HG02798 (cell line): Measurements from ENCODE around the gene PELI3.
"Not testable (repeated sequence)": the region's sequence is repeated elsewhere in the genome, so short reads cannot be mapped to it uniquely, and the experiment has no call there.

ENCODE experiments used
- ATAC-seq: cut with Tn5 transposase; IDR thresholded peaks from one replicate; pipeline ENCODE4 v1.9.1; 2021; ENCODE audit warnings: mild to moderate bottlenecking; ENCODE audit not compliant: unreplicated experiment, poor library complexity

PELI3 gene, protein sequence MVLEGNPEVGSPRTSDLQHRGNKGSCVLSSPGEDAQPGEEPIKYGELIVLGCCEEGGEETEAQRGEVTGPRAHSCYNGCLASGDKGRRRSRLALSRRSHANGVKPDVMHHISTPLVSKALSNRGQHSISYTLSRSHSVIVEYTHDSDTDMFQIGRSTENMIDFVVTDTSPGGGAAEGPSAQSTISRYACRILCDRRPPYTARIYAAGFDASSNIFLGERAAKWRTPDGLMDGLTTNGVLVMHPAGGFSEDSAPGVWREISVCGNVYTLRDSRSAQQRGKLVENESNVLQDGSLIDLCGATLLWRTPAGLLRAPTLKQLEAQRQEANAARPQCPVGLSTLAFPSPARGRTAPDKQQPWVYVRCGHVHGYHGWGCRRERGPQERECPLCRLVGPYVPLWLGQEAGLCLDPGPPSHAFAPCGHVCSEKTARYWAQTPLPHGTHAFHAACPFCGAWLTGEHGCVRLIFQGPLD

DNA sequence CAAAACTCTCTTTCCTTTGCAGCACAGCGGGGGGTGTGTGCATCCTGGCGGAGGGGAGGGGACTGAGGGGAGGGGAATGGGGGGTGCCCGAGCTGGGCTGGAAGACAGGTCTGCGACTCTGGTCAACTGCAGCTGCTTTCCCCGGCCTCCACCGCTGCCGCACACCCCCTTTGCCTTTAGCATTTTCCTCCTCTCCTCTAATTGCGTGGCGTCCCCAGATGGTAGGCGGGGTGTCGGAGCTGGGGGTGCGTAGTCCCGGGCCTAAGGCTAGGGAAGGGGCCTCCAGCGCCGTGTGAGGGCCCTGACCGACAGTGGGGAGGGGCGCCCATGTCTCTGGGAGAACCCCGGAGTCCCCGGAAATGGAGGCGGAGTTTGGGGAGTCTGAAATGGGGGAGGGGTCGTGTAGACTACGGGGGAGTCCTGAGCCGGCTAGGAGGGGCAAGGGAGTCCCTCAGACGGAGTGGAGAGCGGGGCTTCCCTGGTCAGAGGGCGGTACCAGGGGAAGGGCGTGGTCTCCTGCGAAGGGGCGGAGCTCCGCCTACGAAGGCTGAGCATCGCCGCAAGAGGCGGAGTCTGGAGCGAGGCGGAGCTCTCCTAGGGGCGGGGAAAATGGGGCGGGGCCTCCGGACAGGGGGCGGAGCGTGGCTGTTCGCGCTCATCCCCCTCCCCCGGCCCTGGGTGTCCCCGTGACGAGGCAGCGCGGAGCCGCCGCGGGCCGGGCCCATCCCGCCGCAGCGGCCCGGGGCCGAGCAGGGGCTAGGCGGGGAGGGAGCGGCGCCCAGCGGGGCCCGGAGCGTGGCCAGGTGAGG, at the start of gene PELI3:
PELI3 (plus strand) TSS at position 681 of the 809 bp plus-strand sequence. CDS start 1,224 bp downstream, outside the sequence.
- ATAC-seq = peak; percentile 92

DNA sequence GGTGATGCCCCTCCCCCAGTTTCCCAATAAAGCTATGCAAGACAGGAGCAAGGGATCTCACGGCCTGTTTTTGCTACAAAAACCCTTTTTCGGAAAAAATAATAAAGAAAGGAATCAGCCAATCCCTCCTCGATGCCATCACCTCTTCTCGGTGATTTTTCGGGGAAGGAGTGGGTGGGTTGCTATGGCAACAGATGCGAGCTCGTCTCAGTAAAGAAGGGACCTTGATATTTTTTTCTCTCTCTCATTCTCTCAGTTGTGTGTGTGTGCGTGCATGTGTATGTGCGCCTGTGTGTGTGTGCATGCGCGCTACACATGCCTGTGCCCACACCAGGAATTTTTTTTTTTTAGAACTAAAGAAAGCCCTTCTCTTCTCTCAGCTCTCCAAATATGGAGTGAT, 49.7 kb upstream of the PELI3 start:
- ATAC-seq = no peak

- no peak for ATAC-seq
Measured at GRCh38 chr11:66418168-66418985, 48.3 kb upstream of the PELI3 start.

DNA sequence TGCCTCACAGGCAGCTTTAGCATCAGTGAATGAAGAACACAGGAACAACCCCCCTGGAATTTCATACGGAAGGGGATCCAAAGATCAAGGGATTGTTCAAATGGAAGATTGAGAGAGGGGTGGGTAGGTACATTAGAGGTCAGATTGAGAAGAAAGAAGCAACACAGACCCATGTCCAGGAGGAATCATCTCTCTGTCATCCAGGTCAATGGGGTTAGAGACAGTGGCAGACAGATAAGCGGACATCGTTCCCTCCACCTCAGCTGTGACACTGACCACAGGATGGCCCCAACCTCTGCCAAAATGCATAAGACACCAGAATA, 47.8 kb upstream of the PELI3 start:
- ATAC-seq = no peak

- ATAC-seq = no peak
Measured at GRCh38 chr11:66419825-66420224, 46.9 kb upstream of the PELI3 start.

- ATAC-seq = no peak
Measured at GRCh38 chr11:66420671-66421476, 45.8 kb upstream of the PELI3 start, which contains the start of gene NPAS4. NPAS4 (plus strand) TSS chr11:66421035; CDS start chr11:66421180, 145 bp downstream.

DNA sequence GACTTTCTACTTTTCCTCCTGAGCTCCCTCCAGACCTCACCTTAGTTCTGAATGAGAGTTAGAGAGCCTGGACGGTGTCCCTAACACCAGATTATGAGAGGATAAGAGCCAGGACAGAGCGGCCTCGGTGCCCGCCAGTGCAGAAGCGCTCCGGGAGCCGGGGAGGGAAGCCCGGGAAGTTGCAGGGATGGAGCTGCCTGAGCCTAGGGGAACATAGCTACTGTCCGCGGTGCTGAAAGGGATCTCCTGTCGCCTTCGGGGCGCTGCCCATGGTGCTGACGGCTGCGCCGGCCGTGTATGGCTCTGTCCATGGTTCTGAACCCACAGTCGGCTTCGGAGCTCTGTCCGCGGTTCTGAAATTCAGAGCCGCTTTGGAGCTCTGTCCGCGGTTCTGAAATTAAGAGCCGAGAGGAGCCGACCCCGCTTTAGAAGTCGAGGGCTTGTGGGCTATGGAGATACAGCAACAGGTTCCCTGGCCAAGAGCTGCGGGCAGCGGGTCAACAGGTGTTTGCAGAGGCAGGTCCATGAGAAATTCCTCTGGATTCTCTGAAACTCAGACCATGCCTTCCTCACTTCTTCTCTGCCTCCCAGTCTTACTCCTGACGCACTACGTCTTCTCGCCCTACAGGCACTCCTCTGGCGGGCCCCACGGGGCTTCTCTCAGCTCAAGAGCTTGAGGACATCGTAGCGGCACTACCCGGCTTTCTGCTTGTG, 45.1 kb upstream of the PELI3 start:
- ATAC-seq = peak; percentile 57

DNA sequence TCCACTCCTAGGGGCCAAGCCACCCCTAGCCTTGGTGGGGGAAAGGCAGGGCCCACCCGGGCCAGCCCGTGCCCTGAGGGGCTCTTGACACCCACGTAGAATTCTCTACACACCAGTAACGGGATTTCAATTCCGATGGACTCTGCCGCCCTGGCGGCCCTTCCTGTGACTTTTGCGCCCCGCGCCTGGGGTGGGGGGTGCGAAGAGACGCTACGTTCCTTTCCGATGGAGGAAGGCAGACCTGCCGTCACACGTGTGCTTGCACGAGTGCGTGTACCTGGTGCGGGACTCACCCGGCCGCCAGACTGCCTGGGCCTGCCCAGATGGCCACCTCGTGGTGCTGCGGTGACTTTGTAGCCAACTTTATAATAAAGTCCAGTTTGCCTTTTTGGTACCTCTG, 40.4 kb upstream of the PELI3 start:
- no peak for ATAC-seq

DNA sequence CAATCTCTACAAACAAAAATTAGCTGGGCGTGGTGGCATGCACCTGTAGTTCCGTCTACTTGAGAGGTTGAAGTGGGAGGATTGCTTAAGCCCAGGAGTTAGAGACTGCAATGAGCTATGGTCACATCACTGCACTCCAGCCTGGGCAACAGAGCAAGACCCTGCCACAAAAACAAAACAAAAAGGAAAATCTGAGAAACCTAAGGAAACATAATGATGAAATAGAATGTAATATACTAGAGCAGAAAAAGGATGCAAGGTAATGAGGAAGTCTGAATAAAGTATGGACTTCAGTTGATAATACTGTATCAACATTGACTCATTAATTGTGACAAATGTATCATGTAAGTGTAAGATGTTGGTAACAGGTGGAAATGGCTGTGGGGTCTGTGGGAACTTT, 37.8 kb upstream of the PELI3 start:
- ATAC-seq = no peak

- no peak for ATAC-seq
Measured at GRCh38 chr11:66429983-66430602, 36.6 kb upstream of the PELI3 start.

- not testable (repeated sequence) for ATAC-seq
Measured at GRCh38 chr11:66431287-66431686, 35.4 kb upstream of the PELI3 start.

GRCh38 chr11:66431871-66432329, 34.8 kb upstream of the PELI3 start:
- not testable (repeated sequence) for ATAC-seq

- no peak for ATAC-seq
Measured at GRCh38 chr11:66432597-66432996, 34.1 kb upstream of the PELI3 start.

DNA sequence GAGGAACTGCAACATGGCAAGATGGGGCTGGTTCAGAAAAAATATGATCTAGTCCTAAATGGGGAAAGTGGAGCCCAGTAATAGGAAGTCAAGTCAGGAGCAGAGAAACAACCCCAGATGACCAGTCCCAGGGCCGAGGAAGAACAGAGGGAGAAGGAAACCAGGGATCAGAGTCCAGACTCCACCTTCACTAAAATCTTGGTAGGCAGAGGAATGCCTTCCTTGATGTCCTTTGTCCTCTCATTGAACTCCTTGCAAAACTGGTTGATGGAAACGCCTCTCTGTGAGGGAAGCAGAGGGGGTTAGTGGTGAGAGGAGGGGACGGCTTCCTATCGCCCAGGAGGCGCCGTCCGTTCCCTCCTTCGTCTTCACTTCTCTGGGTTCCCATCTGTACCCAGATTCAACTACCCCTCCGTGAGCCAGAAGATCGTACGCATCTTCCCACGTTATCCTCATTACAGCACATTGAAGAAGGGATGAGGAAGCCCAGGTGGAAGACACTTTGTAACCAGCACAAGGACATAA, 28.7 kb upstream of the PELI3 start:
- ATAC-seq = no peak

DNA sequence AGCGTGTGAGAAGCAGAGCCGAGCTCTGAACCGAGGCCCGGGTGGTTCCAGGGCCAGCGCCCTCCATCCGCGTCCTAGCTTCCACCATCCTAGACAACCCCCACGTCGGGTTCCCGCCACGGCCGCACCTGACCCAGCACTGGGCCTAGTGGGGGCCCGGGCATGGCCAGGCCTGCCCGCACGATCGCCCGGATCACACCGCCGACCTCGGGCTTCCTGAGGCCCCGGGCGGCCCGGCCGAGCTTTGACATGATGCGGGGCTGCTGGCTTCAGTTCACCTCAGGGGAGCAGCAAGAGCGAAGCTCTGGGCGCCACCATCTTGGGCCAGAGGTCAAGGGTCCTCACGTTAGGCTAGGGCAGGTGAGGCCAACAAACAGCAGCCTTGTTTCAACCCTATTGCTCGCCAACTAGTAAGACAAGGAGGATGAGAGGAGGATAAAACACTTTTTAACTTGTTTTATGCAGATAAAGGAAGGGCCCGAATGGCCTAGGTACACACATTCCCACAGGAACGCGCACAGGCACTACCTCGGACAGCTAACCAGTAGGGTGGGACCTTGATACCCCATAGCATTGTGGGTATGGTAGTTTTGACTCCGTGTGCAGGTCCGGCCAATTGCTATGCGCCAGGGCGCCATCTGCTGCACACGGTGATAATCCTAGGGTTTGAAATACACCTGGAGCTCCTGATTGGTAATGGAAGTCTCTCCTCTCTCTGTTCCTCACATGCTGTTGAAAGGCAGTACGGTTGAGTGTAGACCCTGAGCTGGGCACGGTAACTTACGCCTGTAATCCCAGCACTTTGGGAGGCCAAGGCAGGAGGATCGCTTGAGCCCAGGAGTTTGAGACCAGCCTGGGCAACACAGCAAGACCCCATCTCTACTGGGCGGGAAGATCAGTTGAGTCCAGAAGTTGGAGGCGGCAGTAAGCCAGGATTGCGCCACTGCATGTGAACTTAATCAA, 27.9 kb upstream of the PELI3 start, which contains the start of gene MRPL11:
MRPL11 (minus strand) TSS at position 345 of the 963 bp plus-strand sequence; CDS start at position 251, 94 bp downstream.
- peak; percentile 96 for ATAC-seq

DNA sequence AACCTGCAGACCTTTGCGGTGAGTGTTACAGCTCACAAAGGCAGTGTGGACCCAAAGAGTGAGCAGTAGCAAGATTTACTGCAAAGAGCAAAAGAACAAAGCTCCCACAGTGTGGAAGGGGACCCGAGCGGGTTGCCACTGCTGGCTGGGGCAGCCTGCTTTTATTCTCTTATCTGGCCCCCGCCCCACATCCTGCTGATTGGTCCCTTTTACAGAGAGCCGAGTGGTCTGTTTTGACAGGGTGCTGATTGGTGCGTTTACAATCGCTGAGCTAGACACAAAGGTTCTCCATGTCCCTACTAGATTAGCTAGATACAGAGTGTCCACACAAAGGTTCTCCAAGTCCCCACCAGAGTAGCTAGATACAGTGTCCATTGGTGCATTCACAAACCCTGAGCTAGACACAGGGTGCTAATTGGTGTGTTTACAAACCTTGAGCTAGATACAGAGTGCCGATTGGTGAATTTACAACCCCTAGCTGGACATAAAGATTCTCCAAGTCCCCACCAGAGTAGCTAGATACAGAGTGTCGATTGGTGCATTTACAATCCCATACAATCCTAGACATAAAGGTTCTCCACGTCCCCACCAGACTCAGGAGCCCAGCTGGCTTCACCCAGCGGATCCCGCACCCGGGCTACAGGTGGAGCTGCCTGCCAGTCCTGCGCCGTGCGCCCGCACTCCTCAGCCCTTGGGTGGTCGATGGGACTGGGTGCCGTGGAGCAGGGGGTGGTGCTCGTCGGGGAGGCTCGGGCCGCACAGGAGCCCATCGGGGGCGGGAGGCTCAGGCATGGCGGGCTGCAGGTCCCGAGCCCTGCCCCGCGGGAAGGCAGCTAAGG, 26.4 kb upstream of the PELI3 start:
- not testable (repeated sequence) for ATAC-seq
